IPS-18c (cell line): ENCODE measurements around the gene DCTN5.
"Not testable (repeated sequence)": the region's sequence is repeated elsewhere in the genome, so short reads cannot be mapped to it uniquely, and the experiment has no call there.

Experiments used
- H3K4me3 ChIP-seq: 2 replicates; pipeline ENCODE4 v1.7.0; 2013; ENCODE audit warnings: low read depth, mild to moderate bottlenecking, low read length, moderate library complexity; ENCODE audit not compliant: insufficient read depth
- H3K9me3 ChIP-seq: one replicate; pipeline ENCODE4 v1.6.1; 2013; ENCODE audit warnings: mild to moderate bottlenecking, low read length, moderate library complexity; ENCODE audit not compliant: control insufficient read depth, insufficient read depth

Gene DCTN5

DNA sequence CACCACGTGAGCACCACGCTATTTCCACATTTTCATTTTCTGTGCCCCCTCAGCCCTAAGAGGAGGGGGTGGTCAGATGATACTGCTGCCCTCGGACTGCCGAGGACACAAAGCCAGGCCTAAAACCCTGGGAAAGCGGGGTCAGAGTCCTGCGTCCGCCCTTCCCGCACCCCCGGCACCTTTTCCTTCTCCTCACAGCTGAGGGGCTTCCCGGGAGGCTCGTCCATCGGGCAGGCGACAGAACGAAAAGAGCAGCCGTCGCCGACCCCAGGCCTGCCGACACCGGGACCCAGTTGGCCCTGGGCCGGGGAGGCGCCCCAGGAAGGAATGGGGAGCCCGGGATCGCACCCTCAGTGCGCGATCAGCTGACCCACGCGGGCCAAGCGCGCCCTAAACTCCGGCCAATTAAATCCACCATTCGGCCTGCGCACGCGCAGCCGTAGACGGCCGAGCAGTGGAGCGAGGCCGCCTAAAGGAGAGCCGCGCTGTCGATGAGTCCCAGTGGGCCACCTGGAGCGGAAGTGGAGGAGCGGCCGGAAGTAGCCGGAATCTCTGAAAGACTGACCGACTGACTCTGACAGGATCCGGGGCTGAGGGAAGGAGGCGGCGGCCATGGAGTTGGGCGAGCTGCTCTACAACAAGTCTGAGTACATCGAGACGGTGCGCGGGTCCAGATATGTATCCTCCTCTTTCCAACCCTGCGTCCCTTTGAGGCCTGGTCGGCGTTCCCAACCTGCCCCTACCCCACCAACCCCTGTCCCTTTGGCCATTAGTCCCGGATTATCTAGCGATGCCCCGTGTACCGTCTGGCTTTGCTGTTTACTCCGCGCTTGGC, at the start of gene DCTN5, which contains the start of gene PALB2:
DCTN5 (plus strand) TSS at position 536 of the 835 bp plus-strand sequence; CDS start at position 613, 77 bp downstream.
PALB2 (minus strand) TSS at position 380 of the 835 bp plus-strand sequence; CDS start at position 227, 153 bp downstream.
- H3K4me3 ChIP-seq, result peak within 1 kb of the TSS; percentile 97
- no peaks in the 10 kb centered on the region for H3K9me3 ChIP-seq

DNA sequence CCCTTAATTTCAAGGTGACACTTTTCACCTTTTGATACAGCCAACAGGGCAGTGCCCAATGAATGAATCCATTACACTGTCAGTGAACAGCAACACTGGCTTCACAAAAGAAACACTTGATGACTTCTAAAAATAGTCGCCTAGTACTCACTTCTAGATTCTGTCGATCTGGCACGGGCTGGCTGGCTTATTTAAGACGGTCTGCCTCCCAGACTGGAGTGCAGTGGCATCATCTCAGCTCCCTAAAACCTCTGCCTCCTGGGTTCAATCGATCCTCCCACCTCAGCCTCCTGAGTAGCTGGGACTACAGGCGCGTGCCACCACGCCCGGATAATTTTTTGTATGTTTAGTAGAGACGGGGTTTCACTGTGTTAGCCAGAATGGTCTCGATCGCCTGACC, 47.1 kb upstream of the DCTN5 start:
- no peaks in the 10 kb centered on the region for H3K9me3 ChIP-seq
- H3K4me3 ChIP-seq, result no peak overlapping the region

DNA sequence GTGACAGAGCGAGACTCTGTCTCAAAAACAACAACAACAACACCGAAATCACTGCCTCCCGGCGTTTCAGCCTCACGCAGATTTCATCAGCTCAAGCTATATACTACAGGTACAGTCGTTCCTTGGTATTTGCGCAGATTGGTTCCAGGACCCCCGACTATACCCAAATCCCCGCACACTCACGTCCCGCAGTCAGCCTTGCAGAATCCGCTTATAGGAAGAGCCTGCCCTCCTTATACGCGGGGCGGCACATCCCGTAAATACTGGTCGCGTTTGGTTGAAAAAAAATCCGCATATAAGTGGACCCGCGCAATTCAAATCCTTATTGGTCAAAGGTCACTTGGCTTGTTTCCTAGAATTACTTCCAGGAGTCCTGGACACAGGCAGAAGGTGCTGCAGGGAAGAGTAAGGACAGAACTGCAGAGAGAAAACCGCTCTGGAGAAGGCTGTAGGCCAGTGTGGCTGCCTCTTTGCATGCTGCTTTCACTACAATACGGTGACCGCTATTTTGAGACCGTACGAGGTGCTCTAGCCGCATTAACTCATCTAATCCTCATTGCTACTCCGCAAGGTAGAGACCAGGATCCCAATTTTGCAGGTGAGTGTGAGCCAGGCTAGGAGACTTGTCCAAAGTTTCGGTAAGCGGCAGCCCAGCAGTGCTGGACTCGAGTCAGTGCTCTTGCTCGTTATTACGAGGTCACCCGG, 45.9 kb upstream of the DCTN5 start:
- Histone ChIP-seq H3K4me3 (peak overlapping the region; percentile 98), H3K9me3 (no peaks in the 10 kb centered on the region)

DNA sequence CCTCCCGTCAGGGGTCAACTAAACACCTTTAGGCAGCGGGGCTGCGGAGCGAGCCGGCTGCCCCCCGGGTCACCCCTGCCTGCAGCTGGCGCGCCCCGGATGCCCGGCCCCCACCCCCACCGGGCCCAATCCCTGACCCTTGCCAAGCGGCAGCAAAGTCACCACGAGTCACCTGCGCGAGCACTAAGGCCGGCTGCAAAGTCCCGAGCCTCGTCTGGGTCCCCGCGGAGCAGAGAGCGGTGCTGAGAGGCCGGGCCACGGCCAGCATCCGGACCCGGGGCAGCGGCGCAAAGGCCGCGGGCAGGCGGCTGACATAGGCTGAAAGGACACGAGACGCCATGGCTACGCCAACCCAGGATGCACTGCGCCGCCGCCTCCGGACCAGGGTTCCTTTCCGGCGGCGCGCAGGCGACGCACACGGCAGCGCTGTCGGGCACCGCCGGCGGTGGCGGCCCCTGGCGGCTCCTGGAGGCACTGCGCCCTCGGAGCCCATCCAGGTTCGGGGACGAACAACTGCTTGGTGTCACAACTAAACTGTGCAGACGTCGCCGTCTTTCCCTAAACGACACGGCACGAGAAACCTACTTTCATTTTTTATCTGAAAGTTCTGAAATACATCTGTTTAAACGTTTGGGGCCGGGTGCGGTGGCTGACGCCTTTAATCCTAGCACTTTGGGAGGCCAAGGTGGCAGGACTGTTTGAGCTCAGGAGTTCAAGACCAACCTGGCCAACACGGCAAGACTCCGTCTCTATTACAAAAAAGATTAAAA, 45.1 kb upstream of the DCTN5 start, which contains the start of gene NDUFAB1:
NDUFAB1 (minus strand) TSS at position 366 of the 770 bp plus-strand sequence; CDS start at position 340, 26 bp downstream.
- no peaks in the 10 kb centered on the region for H3K9me3 ChIP-seq
- peak within 1 kb of the TSS; percentile 98 for H3K4me3 ChIP-seq

DNA sequence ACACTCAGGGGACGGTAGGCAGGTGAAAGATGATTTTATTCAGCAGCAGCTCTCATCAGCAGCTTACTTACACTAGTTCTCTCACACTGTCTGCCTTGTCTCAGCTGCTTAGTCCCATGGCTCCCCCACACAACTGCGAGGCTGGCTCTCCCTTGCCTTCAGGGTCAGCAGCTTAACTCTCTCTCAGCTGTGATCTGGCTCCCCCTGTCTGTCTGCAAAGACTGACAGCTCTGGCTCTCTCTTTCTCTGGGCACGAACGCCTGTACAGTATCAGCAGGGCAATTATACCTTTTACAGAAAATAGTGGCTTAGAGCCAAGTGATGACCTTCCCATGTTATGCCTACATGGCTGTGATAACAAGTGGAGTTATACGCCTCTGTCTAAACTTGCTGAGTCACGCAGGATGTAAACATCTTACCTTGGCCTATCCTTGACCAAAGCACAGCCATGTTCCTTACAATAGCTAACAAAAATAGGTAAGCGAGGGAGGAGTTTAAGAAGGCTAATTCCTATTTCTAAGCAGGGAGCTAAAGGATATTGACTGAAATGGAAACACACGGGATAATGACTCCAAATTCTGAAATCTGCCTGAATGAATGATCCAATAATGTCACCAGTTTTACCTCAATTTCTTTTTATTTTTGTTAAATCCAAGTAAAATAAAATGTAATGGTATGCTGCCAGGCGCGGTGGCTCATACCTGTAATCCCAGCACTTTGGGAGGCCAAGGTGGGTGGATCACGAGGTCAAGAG, 44.1 kb upstream of the DCTN5 start:
- no peak overlapping the region for H3K4me3 ChIP-seq
- H3K9me3 ChIP-seq, result no peaks in the 10 kb centered on the region

DNA sequence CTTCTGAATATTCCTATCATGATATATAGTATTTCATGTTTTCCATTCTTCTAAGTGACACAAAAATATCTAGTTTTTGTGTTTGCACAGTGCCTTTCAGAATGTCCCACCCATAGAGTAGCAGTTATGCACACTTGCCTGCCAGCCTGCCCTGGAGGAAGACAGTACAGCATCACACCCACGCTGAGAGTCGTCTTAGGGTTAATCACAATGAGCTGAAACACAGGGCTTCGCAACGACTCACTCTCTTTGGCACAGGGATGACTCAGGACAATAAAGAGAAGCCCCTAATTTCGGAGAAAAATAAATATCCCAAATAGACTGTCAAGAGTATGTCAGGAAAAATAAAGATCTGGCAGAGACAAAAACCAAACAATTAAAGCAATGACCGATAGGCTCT, 33.5 kb upstream of the DCTN5 start:
- H3K9me3 ChIP-seq, result no peaks in the 10 kb centered on the region
- H3K4me3 ChIP-seq, result no peak overlapping the region

DNA sequence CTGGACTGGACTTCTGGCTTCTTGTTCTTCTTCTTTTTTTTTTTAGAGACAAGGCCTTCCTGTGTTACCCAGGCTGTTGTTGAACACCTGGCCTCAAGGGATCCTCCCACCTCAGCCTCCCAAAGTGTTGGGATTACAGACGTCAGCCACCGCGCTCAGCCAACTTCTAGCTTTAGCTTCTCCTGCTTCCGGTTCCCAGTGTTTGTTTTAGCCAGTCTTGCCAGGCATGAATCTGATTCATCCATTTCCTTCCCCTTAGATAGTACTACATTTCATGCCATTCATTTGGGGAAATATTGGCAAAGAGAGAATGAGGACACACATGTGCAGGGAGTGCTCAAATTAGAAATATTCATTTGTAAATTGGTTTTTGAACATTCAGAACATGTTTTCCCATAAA, 33.1 kb upstream of the DCTN5 start:
- Histone ChIP-seq H3K9me3 (no peaks in the 10 kb centered on the region), H3K4me3 (no peak overlapping the region)

DNA sequence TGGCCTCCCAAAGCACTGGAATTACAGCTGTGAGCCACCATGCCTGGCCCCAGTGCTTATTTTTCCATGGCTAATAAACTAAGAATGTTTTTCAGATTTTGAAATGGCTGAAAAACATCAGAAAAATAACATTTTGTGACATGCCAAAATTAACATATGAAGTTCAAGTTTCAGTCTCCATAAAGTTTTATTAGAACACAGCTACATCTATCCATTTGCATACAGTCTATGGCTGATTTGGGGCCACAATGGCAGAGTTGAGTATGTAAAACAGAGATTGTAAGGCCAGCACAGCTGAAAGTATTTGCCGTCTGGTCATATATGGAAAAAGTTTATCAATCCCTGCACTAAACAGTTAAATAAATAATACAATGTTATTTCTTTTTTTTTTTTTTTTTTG, 31.3 kb upstream of the DCTN5 start:
- H3K9me3 ChIP-seq, result no peaks in the 10 kb centered on the region

DNA sequence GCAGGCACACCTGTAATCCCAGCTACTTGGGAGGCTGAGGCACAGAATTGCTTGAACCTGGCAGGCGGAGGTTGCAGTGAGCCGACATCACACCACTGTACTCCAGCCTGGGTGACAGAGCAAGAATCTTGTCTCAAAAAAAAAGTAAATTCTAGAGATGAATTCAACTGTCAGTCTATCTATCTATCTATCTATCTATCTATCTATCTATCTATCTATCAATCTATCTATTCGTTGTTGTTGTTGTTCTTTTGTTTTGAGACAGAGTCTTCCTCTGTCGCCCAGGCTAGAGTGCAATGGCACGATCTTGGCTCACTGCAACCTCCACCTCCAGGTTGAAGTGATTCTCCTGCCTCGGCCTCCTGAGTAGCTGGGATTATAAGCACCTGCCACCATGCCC, 30.4 kb upstream of the DCTN5 start:
- not testable (repeated sequence) for H3K9me3 ChIP-seq, H3K4me3 ChIP-seq

More for the DNA sequence above, 31.3 kb upstream of the DCTN5 start:
- H3K4me3 ChIP-seq, result no peak overlapping the region

DNA sequence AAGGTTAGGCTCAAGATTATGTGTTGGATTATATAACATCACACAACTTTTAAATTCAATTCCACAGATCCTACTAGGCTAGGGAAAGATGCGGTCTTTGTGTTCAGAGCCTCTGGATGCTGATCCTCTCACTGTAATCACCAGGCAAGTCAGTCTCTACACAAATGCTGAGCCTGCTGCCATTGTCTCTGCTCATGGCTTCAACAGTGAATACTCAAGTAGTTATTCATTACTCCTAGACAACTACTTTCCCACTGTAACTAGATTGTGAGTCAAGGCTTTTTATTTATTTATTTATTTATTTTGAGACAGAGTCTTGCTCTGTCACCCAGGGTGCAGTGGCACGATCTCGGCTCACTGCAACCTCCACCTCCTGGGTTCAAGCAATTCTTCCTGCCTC, 29.3 kb upstream of the DCTN5 start:
- H3K9me3 ChIP-seq, result no peaks in the 10 kb centered on the region
- no peak overlapping the region for H3K4me3 ChIP-seq

DNA sequence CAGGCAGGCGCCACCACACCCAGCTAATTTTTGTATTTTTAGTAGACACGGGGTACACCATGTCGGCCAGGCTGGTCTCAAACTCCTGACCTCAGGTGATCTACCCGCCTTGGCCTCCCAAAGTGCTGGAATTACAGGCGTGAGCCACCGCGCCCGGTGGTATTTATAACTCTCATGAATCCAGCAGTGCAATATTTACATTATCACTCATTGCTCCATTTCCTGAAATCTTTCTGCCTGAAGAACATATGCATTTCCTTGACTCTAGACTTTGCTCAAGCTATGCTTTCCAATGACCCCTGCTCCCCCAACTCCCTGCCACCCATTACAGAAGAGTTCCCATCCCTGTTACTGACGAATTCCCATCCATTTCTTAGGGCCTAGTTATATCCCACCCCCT, 25.5 kb upstream of the DCTN5 start:
- Histone ChIP-seq H3K4me3 (no peak overlapping the region), H3K9me3 (no peaks in the 10 kb centered on the region)

DNA sequence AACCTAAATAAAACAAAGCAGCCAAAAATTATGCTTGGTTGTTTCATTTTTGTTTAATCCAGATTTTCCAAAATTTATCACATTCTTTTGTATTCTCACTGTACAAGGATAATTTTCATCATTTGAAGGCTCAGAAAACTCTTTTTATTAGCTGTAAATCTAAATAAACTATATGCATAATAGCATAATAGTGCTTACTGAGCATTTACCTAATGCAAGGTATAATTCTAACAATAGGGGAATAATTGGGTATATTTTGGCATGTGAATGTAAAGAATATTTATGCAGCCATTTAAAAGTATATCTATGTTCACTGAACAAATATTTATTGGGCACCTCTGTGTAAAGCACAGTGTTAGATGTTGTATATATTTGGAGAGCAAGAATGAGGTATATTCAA, 17.2 kb upstream of the DCTN5 start:
- Histone ChIP-seq H3K9me3 (no peaks in the 10 kb centered on the region), H3K4me3 (no peak overlapping the region)

DNA sequence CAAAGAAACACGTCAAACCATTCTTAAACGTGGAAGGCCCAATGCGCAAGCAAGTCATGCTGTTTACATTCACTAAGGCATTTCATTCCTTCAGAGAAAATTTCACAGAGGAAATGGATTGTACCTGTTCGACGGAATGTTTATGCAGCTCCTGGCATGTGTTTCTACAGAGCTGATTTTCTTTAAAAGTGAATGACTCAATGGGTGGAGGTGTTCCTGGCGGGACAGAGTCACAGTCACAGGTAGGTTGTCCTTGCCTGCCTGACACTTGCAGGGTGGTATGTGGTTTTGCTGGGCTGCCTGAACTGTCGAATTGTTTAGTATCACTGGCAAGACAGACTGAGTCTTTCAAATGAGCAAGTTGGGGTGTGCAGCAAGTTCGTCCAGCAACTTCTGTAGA, 11.8 kb upstream of the DCTN5 start:
- Histone ChIP-seq H3K9me3 (no peaks in the 10 kb centered on the region), H3K4me3 (no peak overlapping the region)

DNA sequence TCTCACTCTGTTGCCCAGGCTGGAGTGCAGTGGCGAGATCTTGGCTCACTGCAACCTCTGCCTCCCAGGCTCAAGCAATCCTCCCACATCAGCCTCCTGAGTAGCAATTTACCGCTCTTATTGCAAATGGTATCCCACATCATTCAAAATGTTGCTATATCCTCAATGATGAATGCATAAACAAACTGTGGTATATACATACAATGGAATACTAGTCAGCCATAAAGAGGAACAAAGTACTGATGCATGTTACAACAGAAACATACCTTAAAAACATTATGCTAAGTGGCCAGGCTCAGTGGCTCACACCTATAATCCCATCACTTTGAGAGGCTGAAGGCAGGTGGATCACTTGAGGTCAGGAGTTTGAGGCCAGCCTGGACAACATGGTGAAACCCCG, 9.4 kb upstream of the DCTN5 start:
- not testable (repeated sequence) for H3K4me3 ChIP-seq, H3K9me3 ChIP-seq

DNA sequence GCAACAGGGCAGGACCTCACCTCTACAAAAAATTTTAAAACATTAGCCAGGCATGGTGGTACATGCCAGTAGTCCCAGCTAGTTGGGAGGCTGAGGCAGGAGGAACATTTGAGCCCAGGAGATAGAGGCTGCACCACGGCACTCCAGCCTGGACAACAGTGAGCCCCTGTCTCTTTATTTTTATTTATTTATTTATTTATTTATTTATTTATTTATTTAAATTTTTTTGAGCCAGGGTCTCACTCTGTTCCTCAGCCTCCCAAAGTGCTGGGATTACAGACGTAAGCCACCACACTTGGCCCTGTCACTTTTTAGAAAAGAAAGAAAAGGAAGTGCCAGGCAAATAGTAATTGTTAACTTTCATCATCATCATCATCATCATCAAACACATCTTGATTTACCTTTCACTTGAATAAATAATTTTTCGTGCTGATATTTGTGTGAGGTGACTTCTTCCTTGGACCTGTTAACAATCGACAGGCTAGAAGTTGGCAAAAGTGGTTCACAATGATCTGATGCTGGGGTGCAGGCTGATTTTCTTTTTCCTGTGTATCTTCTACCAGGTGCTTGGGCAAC, 6.7 kb upstream of the DCTN5 start:
- H3K9me3 ChIP-seq, result no peaks in the 10 kb centered on the region
- H3K4me3 ChIP-seq, result no peak overlapping the region

DNA sequence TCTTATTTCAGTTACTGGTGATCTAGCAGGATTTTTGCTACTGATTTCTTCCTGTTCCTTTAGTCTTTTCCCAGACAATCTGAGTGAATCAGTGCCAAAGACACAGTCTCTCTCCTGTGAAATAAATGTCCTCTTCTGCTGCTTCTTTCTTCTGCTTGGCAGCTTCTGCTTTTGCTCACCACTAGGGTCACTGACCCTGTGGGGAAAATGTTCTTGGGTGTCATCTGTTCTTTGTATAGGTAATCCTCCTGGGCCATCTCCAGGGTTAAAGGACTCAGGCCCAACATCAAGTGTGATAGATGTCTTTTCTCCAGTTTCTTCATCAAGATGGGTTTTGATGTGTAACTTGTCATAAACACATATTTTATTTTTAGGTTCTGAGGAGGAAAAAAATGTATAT, 5.3 kb upstream of the DCTN5 start:
- Histone ChIP-seq H3K9me3 (no peaks in the 10 kb centered on the region), H3K4me3 (no peak overlapping the region)

DNA sequence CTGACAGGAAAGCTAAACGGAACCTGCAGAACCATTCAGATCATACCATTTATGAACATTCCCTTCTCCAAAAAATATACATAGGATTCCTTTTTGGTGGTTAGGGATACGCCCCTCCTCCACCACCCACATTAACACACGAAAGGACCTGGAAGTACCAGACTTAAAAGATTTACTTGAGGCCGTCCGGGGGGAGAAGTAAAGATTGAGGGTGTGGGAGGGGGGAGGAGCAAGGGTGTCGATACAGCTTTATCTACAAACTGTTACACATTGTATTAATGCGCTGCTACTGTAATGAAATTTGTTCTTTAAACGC, 693 bp upstream of the DCTN5 start:
- H3K4me3 ChIP-seq, result peak overlapping the region; percentile 97
- no peaks in the 10 kb centered on the region for H3K9me3 ChIP-seq
